Activated CD4-positive, CD25-positive, alpha-beta regulatory T cell treated with anti-CD3 and anti-CD28 coated beads, Interleukin-2, amount 50 U/mL, for 24 hours (primary cell): Measurements from ENCODE around the gene DNAJC9.
A peak's percentile ranks its signal among the peaks of the same experiment; 100 is the strongest.

Source experiments
- ATAC-seq, 2 donors: fragments of 150-1000 bp; cut with Tn5 transposase; one replicate each; pipeline ENCODE4 v1.10.0; 2021; ENCODE audit warnings: mild to moderate bottlenecking in 1 of 2, moderate library complexity in 1 of 2

DNAJC9 gene

GRCh38 chr10:73238990-73239566 lies 8.0 kb downstream of the DNAJC9 start:
- no peak for ATAC-seq

GRCh38 chr10:73234695-73235094 lies 12.4 kb downstream of the DNAJC9 start:
- ATAC-seq, result no peak

GRCh38 chr10:73233883-73234282 lies 13.2 kb downstream of the DNAJC9 start:
- ATAC-seq, result no peak

GRCh38 chr10:73232887-73233286 lies 14.2 kb downstream of the DNAJC9 start:
- ATAC-seq, result no peak

GRCh38 chr10:73229567-73229966 lies 17.5 kb downstream of the DNAJC9 start:
- no peak for ATAC-seq

GRCh38 chr10:73228247-73228646 lies 18.8 kb downstream of the DNAJC9 start:
- no peak for ATAC-seq

- no peak for ATAC-seq
Measured at GRCh38 chr10:73226663-73227062, 20.4 kb downstream of the DNAJC9 start.

GRCh38 chr10:73225518-73225917 lies 21.5 kb downstream of the DNAJC9 start:
- ATAC-seq, result peak in 1 of 2 donors; percentile 38

- ATAC-seq, result no peak
Measured at GRCh38 chr10:73220989-73221388, 26.1 kb downstream of the DNAJC9 start.

- ATAC-seq, result no peak
Measured at GRCh38 chr10:73219384-73219783, 27.7 kb downstream of the DNAJC9 start.

- no peak for ATAC-seq
Measured at GRCh38 chr10:73218431-73219191, 28.4 kb downstream of the DNAJC9 start.

- ATAC-seq, result no peak
Measured at GRCh38 chr10:73217628-73218027, 29.4 kb downstream of the DNAJC9 start.

GRCh38 chr10:73215749-73216148 lies 31.3 kb downstream of the DNAJC9 start:
- no peak for ATAC-seq

GRCh38 chr10:73211106-73211811 lies 35.8 kb downstream of the DNAJC9 start:
- no peak for ATAC-seq

GRCh38 chr10:73210395-73211105 lies 36.5 kb downstream of the DNAJC9 start:
- ATAC-seq, result no peak

- no peak for ATAC-seq
Measured at GRCh38 chr10:73209705-73210104, 37.4 kb downstream of the DNAJC9 start.

GRCh38 chr10:73207883-73208282 lies 39.2 kb downstream of the DNAJC9 start:
- no peak for ATAC-seq

GRCh38 chr10:73206385-73206784 lies 40.7 kb downstream of the DNAJC9 start:
- ATAC-seq, result no peak

GRCh38 chr10:73205890-73206289 lies 41.2 kb downstream of the DNAJC9 start:
- ATAC-seq, result no peak

GRCh38 chr10:73205081-73205480 lies 42.0 kb downstream of the DNAJC9 start:
- ATAC-seq, result no peak
